ENCODE measurements around the gene EPX. TPM values are rescaled to one million over a fixed set of nuclear protein-coding genes. Genes with fewer than 3 reads are reported as not detected.
"Not testable (repeated sequence)": the region's sequence is repeated elsewhere in the genome, so short reads cannot be mapped to it uniquely, and the experiment has no call there.

EPX gene
- 0.74 TPM for polyA plus RNA-seq (2012; ENCODE audit: insufficient read depth, insufficient read length, low read depth)

DNA sequence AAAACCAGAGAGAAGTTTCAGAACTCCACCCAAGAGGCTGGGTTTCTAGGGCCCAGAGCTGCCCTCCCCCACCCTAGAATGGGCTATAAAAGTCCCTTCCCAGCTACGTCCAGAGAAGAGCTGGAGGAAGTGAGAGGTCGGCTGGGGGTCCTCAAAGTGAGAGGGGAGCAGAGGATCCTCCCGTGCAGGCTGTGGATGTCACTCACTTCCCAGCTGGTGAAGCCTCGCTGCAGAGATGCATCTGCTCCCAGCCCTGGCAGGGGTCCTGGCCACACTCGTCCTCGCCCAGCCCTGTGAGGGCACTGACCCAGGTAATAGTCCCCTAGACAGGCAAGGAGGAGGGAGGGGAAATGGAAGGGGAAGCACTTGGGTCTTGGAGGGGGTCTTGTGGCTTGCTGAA is at the start of gene EPX:
EPX (plus strand) TSS at position 115 of the 400 bp plus-strand sequence; CDS start at position 236, 121 bp downstream.
- no peaks in the 10 kb centered on the region for H3K9me3 ChIP-seq
- peaks cover 20% of the 10 kb centered on the region for H3K27me3 ChIP-seq
- DNase-seq = no peak
- H3K36me3 ChIP-seq = no peaks in the 10 kb centered on the region
- H3K4me1 ChIP-seq = no peaks in the 10 kb centered on the region
- TF ChIP-seq CTCF (IDR thresholded peaks at IDR 0.05; ENCODE audit: low read depth, low read length) = no peak
- H3K4me3 ChIP-seq (ENCODE audit: low read depth, low read length) = no peak within 1 kb of the TSS

GRCh38 chr17:58143335-58143734 is 49.2 kb upstream of the EPX start:
- not testable (repeated sequence) for H3K36me3 ChIP-seq; H3K9me3 ChIP-seq; H3K4me1 ChIP-seq; DNase-seq; H3K4me3 ChIP-seq (ENCODE audit: low read depth, low read length)
- H3K27me3 ChIP-seq = peaks cover 62% of the 10 kb centered on the region

GRCh38 chr17:58144801-58145200 is 47.7 kb upstream of the EPX start:
- no peak for TF ChIP-seq CTCF (IDR thresholded peaks at IDR 0.05; ENCODE audit: low read depth, low read length)
- H3K9me3 ChIP-seq = no peaks in the 10 kb centered on the region; the same call in 1 of the 2 replicates

DNA sequence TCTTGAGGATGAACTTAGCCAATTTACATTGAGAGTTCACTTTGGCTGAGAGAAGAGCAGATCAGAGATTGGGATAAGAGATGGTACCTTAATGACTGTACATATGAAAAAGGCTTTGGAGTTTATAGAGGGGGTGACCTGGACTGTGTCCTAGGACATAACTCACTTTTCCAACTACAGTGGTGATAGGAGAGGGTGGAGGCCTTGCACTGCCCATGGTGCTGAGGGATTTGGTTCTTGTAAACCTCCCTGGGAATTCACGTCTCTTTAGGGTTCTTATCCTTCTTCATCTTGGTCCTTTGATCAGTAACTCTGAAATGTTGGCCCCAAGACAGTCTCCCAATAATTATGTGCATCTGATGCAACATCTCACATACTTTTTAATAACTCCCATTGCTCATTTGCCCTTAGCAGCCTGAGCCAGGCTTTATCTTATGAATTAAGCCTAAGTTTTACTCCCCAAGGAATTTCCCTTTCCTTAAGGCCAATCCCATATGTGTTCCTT is 44.5 kb upstream of the EPX start, which contains the start of gene OR4D1:
OR4D1 (plus strand) TSS at position 455 of the 505 bp plus-strand sequence. CDS start 6,770 bp downstream, outside the sequence.
- TF ChIP-seq CTCF (IDR thresholded peaks at IDR 0.05; ENCODE audit: low read depth, low read length) = no peak

More at GRCh38 chr17:58144801-58145200, 47.7 kb upstream of the EPX start:
- Histone ChIP-seq H3K4me3 (ENCODE audit: low read depth, low read length) (no peak overlapping the region), H3K4me1 (no peaks in the 10 kb centered on the region), H3K36me3 (no peaks in the 10 kb centered on the region), H3K27me3 (peaks cover 62% of the 10 kb centered on the region)
- DNase-seq = no peak

DNA sequence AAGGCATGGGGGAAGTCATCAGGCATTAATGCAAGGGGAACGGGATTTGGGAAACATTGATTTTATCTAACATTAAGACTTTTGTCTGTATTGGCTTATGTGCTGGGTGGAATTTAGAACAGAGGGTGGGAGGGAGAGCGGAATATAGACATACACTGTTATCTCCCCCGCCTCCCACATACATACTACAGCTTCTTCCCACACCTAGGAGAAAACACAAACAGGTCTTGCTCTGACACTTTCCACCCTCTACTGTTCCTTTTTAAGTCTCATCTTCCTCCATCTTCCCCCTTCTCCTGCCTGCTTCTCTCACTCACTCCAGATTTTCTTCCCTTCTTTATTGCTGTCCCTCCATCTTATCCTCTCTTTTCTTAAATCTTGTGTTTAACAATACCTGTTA is 43.9 kb upstream of the EPX start:
- no peak for DNase-seq
- no peaks in the 10 kb centered on the region; the same call in 1 of the 2 replicates for H3K9me3 ChIP-seq
- H3K27me3 ChIP-seq = peaks cover 85% of the 10 kb centered on the region
- no peaks in the 10 kb centered on the region for H3K4me1 ChIP-seq
- no peaks in the 10 kb centered on the region for H3K36me3 ChIP-seq
- TF ChIP-seq CTCF (IDR thresholded peaks at IDR 0.05; ENCODE audit: low read depth, low read length) = no peak
- no peak overlapping the region for H3K4me3 ChIP-seq (ENCODE audit: low read depth, low read length)

More for the DNA sequence above, 44.5 kb upstream of the EPX start, which contains the start of gene OR4D1:
- no peaks in the 10 kb centered on the region for H3K36me3 ChIP-seq
- peaks cover 80% of the 10 kb centered on the region for H3K27me3 ChIP-seq
- H3K9me3 ChIP-seq = no peaks in the 10 kb centered on the region; the same call in 1 of the 2 replicates
- no peak for DNase-seq
- no peak within 1 kb of the TSS for H3K4me3 ChIP-seq (ENCODE audit: low read depth, low read length)
- H3K4me1 ChIP-seq = no peaks in the 10 kb centered on the region

DNA sequence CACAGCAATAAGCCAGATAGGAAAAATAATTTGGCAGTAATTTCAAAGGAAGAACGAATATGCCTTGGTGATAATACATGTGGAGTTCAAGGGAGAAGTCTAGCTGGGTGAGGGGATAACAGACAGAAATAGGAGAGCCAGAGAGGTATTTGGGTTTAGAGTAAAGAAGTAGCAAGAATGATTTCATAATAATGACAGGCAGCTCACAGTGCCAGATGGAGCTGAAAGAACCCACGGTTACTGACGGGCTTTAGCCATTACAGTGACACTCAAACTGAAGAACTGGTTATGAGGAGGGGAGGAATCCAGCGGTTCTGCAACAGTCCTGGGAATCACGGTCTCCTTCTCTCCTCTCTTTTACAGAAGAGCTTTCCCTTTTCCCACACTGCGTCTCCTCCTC is 42.1 kb upstream of the EPX start:
- no peaks in the 10 kb centered on the region for H3K4me1 ChIP-seq
- no peaks in the 10 kb centered on the region for H3K9me3 ChIP-seq
- no peak for DNase-seq
- peaks cover 87% of the 10 kb centered on the region for H3K27me3 ChIP-seq
- no peak for TF ChIP-seq CTCF (IDR thresholded peaks at IDR 0.05; ENCODE audit: low read depth, low read length)
- H3K4me3 ChIP-seq (ENCODE audit: low read depth, low read length) = no peak overlapping the region
- no peaks in the 10 kb centered on the region for H3K36me3 ChIP-seq
